Measurements from ENCODE around the gene FOXP2.
"Not testable (repeated sequence)": the region's sequence is repeated elsewhere in the genome, so short reads cannot be mapped to it uniquely, and the experiment has no call there.

FOXP2 gene

GRCh38 chr7:114414156-114415063 lies at the start of gene FOXP2:
Gene FOXP2 (plus strand): TSS chr7:114414815. CDS start chr7:114426512, 11,697 bp downstream.
- Histone ChIP-seq H3K4me3 (ENCODE audit: low read depth in 1 of 2, low read length in 2 of 2) (peak within 1 kb of the TSS; percentile 69 to 74), H3K4me1 (ENCODE audit: control insufficient read depth in 1 of 2, insufficient read depth in 2 of 2, low read length in 2 of 2) (peaks cover 4 to 17% of the 10 kb centered on the region in 2 donors), H3K9ac (ENCODE audit: low read depth in 1 of 2, low read length in 2 of 2) (peak within 1 kb of the TSS in 1 of 2 donors; percentile 49), H3K36me3 (ENCODE audit: control insufficient read depth in 1 of 2, insufficient read depth in 2 of 2, low read length in 2 of 2) (no peaks in the 10 kb centered on the region), H3K9me3 (ENCODE audit: control insufficient read depth in 1 of 2, low read length in 2 of 2) (no peaks in the 10 kb centered on the region), H3K27ac (ENCODE audit: low read depth, low read length) (no peak within 1 kb of the TSS), H3K27me3 (ENCODE audit: control insufficient read depth in 1 of 2, insufficient read depth in 2 of 2, low read length in 2 of 2) (no peaks in the 10 kb centered on the region)

GRCh38 chr7:114365791-114366190 lies 48.8 kb upstream of the FOXP2 start:
- no peak overlapping the region for H3K4me3 ChIP-seq (ENCODE audit: low read depth in 1 of 2, low read length in 2 of 2)
- no peaks in the 10 kb centered on the region for H3K27me3 ChIP-seq (ENCODE audit: control insufficient read depth in 1 of 2, insufficient read depth in 2 of 2, low read length in 2 of 2)
- H3K9ac ChIP-seq (ENCODE audit: low read depth in 1 of 2, low read length in 2 of 2), result no peak overlapping the region
- no peaks in the 10 kb centered on the region for H3K36me3 ChIP-seq (ENCODE audit: control insufficient read depth in 1 of 2, insufficient read depth in 2 of 2, low read length in 2 of 2)
- H3K9me3 ChIP-seq (ENCODE audit: control insufficient read depth in 1 of 2, low read length in 2 of 2), result no peaks in the 10 kb centered on the region
- H3K4me1 ChIP-seq (ENCODE audit: control insufficient read depth in 1 of 2, insufficient read depth in 2 of 2, low read length in 2 of 2), result peaks cover 0 to 5% of the 10 kb centered on the region in 2 donors
- H3K27ac ChIP-seq (ENCODE audit: low read depth, low read length), result no peak overlapping the region

- no peak overlapping the region for H3K27ac ChIP-seq (ENCODE audit: low read depth, low read length)
- peaks cover 0 to 5% of the 10 kb centered on the region in 2 donors for H3K4me1 ChIP-seq (ENCODE audit: control insufficient read depth in 1 of 2, insufficient read depth in 2 of 2, low read length in 2 of 2)
- no peak overlapping the region for H3K9ac ChIP-seq (ENCODE audit: low read depth in 1 of 2, low read length in 2 of 2)
- H3K4me3 ChIP-seq (ENCODE audit: low read depth in 1 of 2, low read length in 2 of 2), result no peak overlapping the region
- H3K9me3 ChIP-seq (ENCODE audit: control insufficient read depth in 1 of 2, low read length in 2 of 2), result no peaks in the 10 kb centered on the region
- no peaks in the 10 kb centered on the region for H3K27me3 ChIP-seq (ENCODE audit: control insufficient read depth in 1 of 2, insufficient read depth in 2 of 2, low read length in 2 of 2)
- H3K36me3 ChIP-seq (ENCODE audit: control insufficient read depth in 1 of 2, insufficient read depth in 2 of 2, low read length in 2 of 2), result no peaks in the 10 kb centered on the region
Observed at GRCh38 chr7:114368492-114368891, 46.1 kb upstream of the FOXP2 start.

GRCh38 chr7:114369294-114369693 lies 45.3 kb upstream of the FOXP2 start:
- no peak overlapping the region for H3K9ac ChIP-seq (ENCODE audit: low read depth in 1 of 2, low read length in 2 of 2)
- H3K27me3 ChIP-seq (ENCODE audit: control insufficient read depth in 1 of 2, insufficient read depth in 2 of 2, low read length in 2 of 2), result no peaks in the 10 kb centered on the region
- H3K36me3 ChIP-seq (ENCODE audit: control insufficient read depth in 1 of 2, insufficient read depth in 2 of 2, low read length in 2 of 2), result no peaks in the 10 kb centered on the region
- H3K4me3 ChIP-seq (ENCODE audit: low read depth in 1 of 2, low read length in 2 of 2), result no peak overlapping the region
- peaks cover 0 to 5% of the 10 kb centered on the region in 2 donors for H3K4me1 ChIP-seq (ENCODE audit: control insufficient read depth in 1 of 2, insufficient read depth in 2 of 2, low read length in 2 of 2)
- H3K9me3 ChIP-seq (ENCODE audit: control insufficient read depth in 1 of 2, low read length in 2 of 2), result no peaks in the 10 kb centered on the region
- H3K27ac ChIP-seq (ENCODE audit: low read depth, low read length), result no peak overlapping the region

- H3K9ac ChIP-seq (ENCODE audit: low read depth in 1 of 2, low read length in 2 of 2), result no peak overlapping the region
- H3K4me1 ChIP-seq (ENCODE audit: control insufficient read depth in 1 of 2, insufficient read depth in 2 of 2, low read length in 2 of 2), result peaks cover 0 to 5% of the 10 kb centered on the region in 2 donors
Observed at GRCh38 chr7:114372619-114373018, 42.0 kb upstream of the FOXP2 start.

GRCh38 chr7:114375907-114376306 lies 38.7 kb upstream of the FOXP2 start:
- Histone ChIP-seq H3K4me3 (ENCODE audit: low read depth in 1 of 2, low read length in 2 of 2) (no peak overlapping the region), H3K27me3 (ENCODE audit: control insufficient read depth in 1 of 2, insufficient read depth in 2 of 2, low read length in 2 of 2) (no peaks in the 10 kb centered on the region), H3K4me1 (ENCODE audit: control insufficient read depth in 1 of 2, insufficient read depth in 2 of 2, low read length in 2 of 2) (no peaks in the 10 kb centered on the region), H3K9me3 (ENCODE audit: control insufficient read depth in 1 of 2, low read length in 2 of 2) (no peaks in the 10 kb centered on the region), H3K36me3 (ENCODE audit: control insufficient read depth in 1 of 2, insufficient read depth in 2 of 2, low read length in 2 of 2) (no peaks in the 10 kb centered on the region), H3K27ac (ENCODE audit: low read depth, low read length) (no peak overlapping the region), H3K9ac (ENCODE audit: low read depth in 1 of 2, low read length in 2 of 2) (no peak overlapping the region)

More at GRCh38 chr7:114372619-114373018, 42.0 kb upstream of the FOXP2 start:
- no peaks in the 10 kb centered on the region for H3K27me3 ChIP-seq (ENCODE audit: control insufficient read depth in 1 of 2, insufficient read depth in 2 of 2, low read length in 2 of 2)
- no peak overlapping the region for H3K4me3 ChIP-seq (ENCODE audit: low read depth in 1 of 2, low read length in 2 of 2)
- H3K27ac ChIP-seq (ENCODE audit: low read depth, low read length), result no peak overlapping the region
- H3K9me3 ChIP-seq (ENCODE audit: control insufficient read depth in 1 of 2, low read length in 2 of 2), result no peaks in the 10 kb centered on the region
- H3K36me3 ChIP-seq (ENCODE audit: control insufficient read depth in 1 of 2, insufficient read depth in 2 of 2, low read length in 2 of 2), result no peaks in the 10 kb centered on the region

- not testable (repeated sequence) for H3K36me3 ChIP-seq (ENCODE audit: control insufficient read depth in 1 of 2, insufficient read depth in 2 of 2, low read length in 2 of 2); H3K9me3 ChIP-seq (ENCODE audit: control insufficient read depth in 1 of 2, low read length in 2 of 2); H3K27ac ChIP-seq (ENCODE audit: low read depth, low read length); H3K9ac ChIP-seq (ENCODE audit: low read depth in 1 of 2, low read length in 2 of 2); H3K4me3 ChIP-seq (ENCODE audit: low read depth in 1 of 2, low read length in 2 of 2); H3K4me1 ChIP-seq (ENCODE audit: control insufficient read depth in 1 of 2, insufficient read depth in 2 of 2, low read length in 2 of 2); H3K27me3 ChIP-seq (ENCODE audit: control insufficient read depth in 1 of 2, insufficient read depth in 2 of 2, low read length in 2 of 2)
Observed at GRCh38 chr7:114383946-114384345, 30.7 kb upstream of the FOXP2 start.

- H3K4me1 ChIP-seq (ENCODE audit: control insufficient read depth in 1 of 2, insufficient read depth in 2 of 2, low read length in 2 of 2); H3K9me3 ChIP-seq (ENCODE audit: control insufficient read depth in 1 of 2, low read length in 2 of 2); H3K27ac ChIP-seq (ENCODE audit: low read depth, low read length); H3K36me3 ChIP-seq (ENCODE audit: control insufficient read depth in 1 of 2, insufficient read depth in 2 of 2, low read length in 2 of 2); H3K9ac ChIP-seq (ENCODE audit: low read depth in 1 of 2, low read length in 2 of 2); H3K27me3 ChIP-seq (ENCODE audit: control insufficient read depth in 1 of 2, insufficient read depth in 2 of 2, low read length in 2 of 2); H3K4me3 ChIP-seq (ENCODE audit: low read depth in 1 of 2, low read length in 2 of 2): not testable (repeated sequence)
Observed at GRCh38 chr7:114384346-114384745, 30.3 kb upstream of the FOXP2 start.

- no peak overlapping the region for H3K27ac ChIP-seq (ENCODE audit: low read depth, low read length)
- H3K4me1 ChIP-seq (ENCODE audit: control insufficient read depth in 1 of 2, insufficient read depth in 2 of 2, low read length in 2 of 2), result no peaks in the 10 kb centered on the region
- H3K36me3 ChIP-seq (ENCODE audit: control insufficient read depth in 1 of 2, insufficient read depth in 2 of 2, low read length in 2 of 2), result no peaks in the 10 kb centered on the region
- no peaks in the 10 kb centered on the region for H3K9me3 ChIP-seq (ENCODE audit: control insufficient read depth in 1 of 2, low read length in 2 of 2)
- H3K27me3 ChIP-seq (ENCODE audit: control insufficient read depth in 1 of 2, insufficient read depth in 2 of 2, low read length in 2 of 2), result no peaks in the 10 kb centered on the region
- H3K4me3 ChIP-seq (ENCODE audit: low read depth in 1 of 2, low read length in 2 of 2), result no peak overlapping the region
- H3K9ac ChIP-seq (ENCODE audit: low read depth in 1 of 2, low read length in 2 of 2), result no peak overlapping the region
Observed at GRCh38 chr7:114388021-114388420, 26.6 kb upstream of the FOXP2 start.

- no peaks in the 10 kb centered on the region for H3K27me3 ChIP-seq (ENCODE audit: control insufficient read depth in 1 of 2, insufficient read depth in 2 of 2, low read length in 2 of 2)
- H3K36me3 ChIP-seq (ENCODE audit: control insufficient read depth in 1 of 2, insufficient read depth in 2 of 2, low read length in 2 of 2), result no peaks in the 10 kb centered on the region
- no peaks in the 10 kb centered on the region for H3K9me3 ChIP-seq (ENCODE audit: control insufficient read depth in 1 of 2, low read length in 2 of 2)
- H3K4me3 ChIP-seq (ENCODE audit: low read depth in 1 of 2, low read length in 2 of 2), result no peak overlapping the region
- no peaks in the 10 kb centered on the region for H3K4me1 ChIP-seq (ENCODE audit: control insufficient read depth in 1 of 2, insufficient read depth in 2 of 2, low read length in 2 of 2)
- no peak overlapping the region for H3K9ac ChIP-seq (ENCODE audit: low read depth in 1 of 2, low read length in 2 of 2)
- H3K27ac ChIP-seq (ENCODE audit: low read depth, low read length), result no peak overlapping the region
Observed at GRCh38 chr7:114392686-114393085, 21.9 kb upstream of the FOXP2 start.
